Transverse colon (tissue), 4 donors: ENCODE results near the gene OAF. TPM values are rescaled to one million over a fixed set of nuclear protein-coding genes. Genes with fewer than 3 reads are reported as not detected.

ENCODE experiments used
- DNase-seq: peaks from one replicate; pipeline ENCODE4 v3.0.0-alpha.2; 2019
- H3K27ac ChIP-seq, 4 donors: fragments of 200-600 bp; sonication (generic); 2 replicates each; pipeline ENCODE4 v1.5.1; 2016 to 2018; ENCODE audit warnings: inconsistent platforms in 4 of 4
- H3K27me3 ChIP-seq: fragments of 200-600 bp; sonication (generic); 2 replicates; pipeline ENCODE4 v1.5.1; 2017; ENCODE audit warnings: inconsistent platforms
- H3K36me3 ChIP-seq, 4 donors: fragments of 200-600 bp; sonication (generic); 2 replicates each; pipeline ENCODE4 v1.5.1; 2017 to 2019; ENCODE audit warnings: inconsistent platforms in 4 of 4
- H3K4me1 ChIP-seq, 4 donors: fragments of 200-600 bp; sonication (generic); 2 replicates each; pipeline ENCODE4 v1.5.1; 2017 to 2020; ENCODE audit warnings: inconsistent platforms in 4 of 4
- H3K4me3 ChIP-seq, 4 donors: fragments of 200-600 bp; sonication (generic); 1 replicate in 1 of 4; 2 replicates in 3 of 4; pipeline versions ENCODE4 v1.5.1 to v1.6.1; 2017 to 2019; ENCODE audit warnings: inconsistent platforms in 4 of 4
- H3K9me3 ChIP-seq, 2 donors: fragments of 200-600 bp; sonication (generic); 2 replicates each; pipeline ENCODE4 v1.5.1; 2017 to 2019; ENCODE audit warnings: inconsistent platforms in 2 of 2
- CTCF ChIP-seq, 5 experiments: fragments of 200-600 bp in 3 of 5; fragments of 450-650 bp in 2 of 5; sonication (generic) in 3 of 5; IDR thresholded peaks; 1 replicate in 2 of 5; 2 replicates in 3 of 5; pipeline ENCODE4 v1.5.1; 2016 to 2017; ENCODE audit warnings: antibody characterized with exemption in 5 of 5, inconsistent platforms in 3 of 5, mild to moderate bottlenecking in 2 of 5, moderate library complexity in 1 of 5
- EP300 ChIP-seq: sonication (generic); formaldehyde crosslinking; IDR thresholded peaks from one replicate; pipeline ENCODE4 v1.6.1; 2017; ENCODE audit warnings: antibody characterized with exemption, low read depth
- POLR2A ChIP-seq: fragments of 450-650 bp; IDR thresholded peaks from one replicate; pipeline ENCODE4 v1.6.1; 2016; ENCODE audit warnings: antibody characterized with exemption, mild to moderate bottlenecking, moderate library complexity
- POLR2AphosphoS5 ChIP-seq, 3 donors: sonication (generic); formaldehyde crosslinking; IDR thresholded peaks; one replicate each; pipeline ENCODE4 v1.6.1; 2016; ENCODE audit warnings: antibody characterized with exemption in 3 of 3
- WGBS, 2 donors: methylation state at CpG; one replicate each; pipeline ENCODE4 v1.1.5; 2018; ENCODE audit warnings: low coverage in 1 of 2; 5-methylcytosine and 5-hydroxymethylcytosine counted together
- in situ Hi-C, 4 donors: fragments of 200-750 bp; cut with MboI; loops; one replicate each; pipeline versions ENCODE4 v1.15.0 to v1.15.1; 2017; ENCODE audit warnings: low sequenced_read_pairs in 3 of 4, low pct_ligation_motif_present in 1 of 4, low pct_unique_long_range_greater_than_20kb in 1 of 4
- intact Hi-C: fragments of 100-400 bp; cut with DNase I; formaldehyde crosslinking; loops from one replicate; pipeline ENCODE4 v1.15.1; 2023; ENCODE audit warnings: low total_unique reads
- total RNA-seq, 4 donors: library from RNA; depleted of rRNA; stranded (reverse); fragments of >200 nt; gene quantifications; one replicate each; pipeline ENCODE4 v1.1.0, GENCODE V29; 2016

OAF gene
- total RNA-seq, 4 donors from 2014 or later: 78.8 to 553 (median 287) TPM

- no peak overlapping the region for H3K4me3 ChIP-seq
- peak overlapping the region; percentile 91 to 92 (median 91) for H3K27ac ChIP-seq
- H3K4me1 ChIP-seq: peaks cover 45 to 81% (median 61%) of the 10 kb centered on the region in 4 donors
- no peak for DNase-seq
- no peaks in the 10 kb centered on the region for H3K9me3 ChIP-seq
- intact Hi-C loops: no loop called here
- H3K36me3 ChIP-seq: no peaks in the 10 kb centered on the region
- in situ Hi-C loops: no loop called here
- TF ChIP-seq POLR2AphosphoS5 (IDR thresholded peaks at IDR 0.05): no peak
- WGBS, 2 donors: 69% methylated on average over 4 of the region's 4 CpGs; no CpG with 5 or more reads in 1 of the 2 donors
- H3K27me3 ChIP-seq: no peaks in the 10 kb centered on the region
Observed at GRCh38 chr11:120188811-120189455, 21.9 kb upstream of the OAF start.

- in situ Hi-C loops: no loop called here
- peaks cover 39 to 72% (median 52%) of the 10 kb centered on the region in 4 donors for H3K4me1 ChIP-seq
- 87 to 100% methylated on average over 1 to 4 of the region's 4 CpGs for WGBS, 2 donors
- intact Hi-C loops: no loop called here
- no peaks in the 10 kb centered on the region for H3K27me3 ChIP-seq
- H3K9me3 ChIP-seq: no peaks in the 10 kb centered on the region
- no peak overlapping the region for H3K27ac ChIP-seq
- no peak for TF ChIP-seq EP300
- TF ChIP-seq CTCF (IDR thresholded peaks at IDR 0.05): no peak
- TF ChIP-seq POLR2A: no peak
- no peak for TF ChIP-seq POLR2AphosphoS5 (IDR thresholded peaks at IDR 0.05)
- H3K4me3 ChIP-seq: no peak overlapping the region
- no peaks in the 10 kb centered on the region for H3K36me3 ChIP-seq
- DNase-seq: no peak
Observed at GRCh38 chr11:120191058-120191457, 19.8 kb upstream of the OAF start.

- intact Hi-C loops (no loop called here), in situ Hi-C loops (no loop called here)
- peaks cover 39 to 72% (median 51%) of the 10 kb centered on the region in 4 donors for H3K4me1 ChIP-seq
Observed at GRCh38 chr11:120192831-120193625, 17.8 kb upstream of the OAF start.

GRCh38 chr11:120194166-120194565 is 16.7 kb upstream of the OAF start:
- intact Hi-C loops: no loop called here

More at GRCh38 chr11:120192831-120193625, 17.8 kb upstream of the OAF start:
- TF ChIP-seq CTCF (IDR thresholded peaks at IDR 0.05): no peak
- TF ChIP-seq EP300: no peak
- no peak for TF ChIP-seq POLR2A
- no peak for TF ChIP-seq POLR2AphosphoS5 (IDR thresholded peaks at IDR 0.05)
- H3K27ac ChIP-seq: no peak overlapping the region
- no peak overlapping the region for H3K4me3 ChIP-seq
- DNase-seq: no peak
- H3K27me3 ChIP-seq: no peaks in the 10 kb centered on the region
- no peaks in the 10 kb centered on the region for H3K9me3 ChIP-seq
- no peaks in the 10 kb centered on the region for H3K36me3 ChIP-seq
- 68% methylated on average over 15 of the region's 15 CpGs; no CpG with 5 or more reads in 1 of the 2 donors for WGBS, 2 donors

More at GRCh38 chr11:120194166-120194565, 16.7 kb upstream of the OAF start:
- no peaks in the 10 kb centered on the region for H3K36me3 ChIP-seq
- in situ Hi-C loops: no loop called here
- H3K4me1 ChIP-seq: peaks cover 34 to 72% (median 52%) of the 10 kb centered on the region in 4 donors
- no peaks in the 10 kb centered on the region for H3K9me3 ChIP-seq
- WGBS, 2 donors: 94% methylated on average over 4 of the region's 4 CpGs; no CpG with 5 or more reads in 1 of the 2 donors
- H3K27ac ChIP-seq: no peak overlapping the region
- DNase-seq: no peak
- no peak overlapping the region for H3K4me3 ChIP-seq
- TF ChIP-seq POLR2A (no peak), POLR2AphosphoS5 (IDR thresholded peaks at IDR 0.05) (no peak), EP300 (no peak), CTCF (IDR thresholded peaks at IDR 0.05) (no peak)
- no peaks in the 10 kb centered on the region for H3K27me3 ChIP-seq
